Lung (tissue), 12 donors: Measurements from ENCODE around the gene NPNT. TPM values are rescaled to one million over a fixed set of nuclear protein-coding genes. Genes with fewer than 3 reads are reported as not detected.

ENCODE experiments used
- ATAC-seq: fragments of 200-7000 bp; cut with Tn5 transposase; one replicate; pipeline ENCODE4 v1.9.1; 2020; ENCODE audit warnings: moderate number of reproducible peaks; ENCODE audit not compliant: insufficient read depth, low FRiP score
- DNase-seq, 3 donors: peaks; one replicate each; pipeline ENCODE4 v3.0.0-alpha.2; 2013 to 2017
- H3K27ac ChIP-seq, 2 donors: one replicate each; pipeline ENCODE4 v1.5.1; 2013; ENCODE audit warnings: mild to moderate bottlenecking in 2 of 2, moderate library complexity in 2 of 2, control low read depth in 1 of 2, inconsistent platforms in 1 of 2, low read depth in 1 of 2, low read length in 1 of 2
- H3K27me3 ChIP-seq, 3 donors: one replicate each; pipeline ENCODE4 v1.5.1; 2013; ENCODE audit warnings: low read length in 2 of 3; ENCODE audit not compliant: control insufficient read depth in 3 of 3, insufficient read depth in 3 of 3
- H3K36me3 ChIP-seq, 4 donors: one replicate each; pipeline ENCODE4 v1.5.1; 2013; ENCODE audit warnings: low read length in 4 of 4, mild to moderate bottlenecking in 1 of 4, moderate library complexity in 1 of 4; ENCODE audit not compliant: control insufficient read depth in 4 of 4, insufficient read depth in 4 of 4
- H3K4me1 ChIP-seq, 5 donors: one replicate each; pipeline ENCODE4 v1.5.1; 2013; ENCODE audit warnings: low read length in 5 of 5, mild to moderate bottlenecking in 2 of 5, moderate library complexity in 1 of 5; ENCODE audit not compliant: control insufficient read depth in 5 of 5, insufficient read depth in 5 of 5
- H3K4me3 ChIP-seq: one replicate; pipeline ENCODE4 v1.5.1; 2013; ENCODE audit warnings: mild to moderate bottlenecking, control low read depth, moderate library complexity
- H3K9ac ChIP-seq, 2 donors: one replicate each; pipeline ENCODE4 v1.5.1; 2013; ENCODE audit warnings: low read length in 2 of 2, control low read depth in 1 of 2; ENCODE audit not compliant: insufficient read depth in 1 of 2
- H3K9me3 ChIP-seq, 4 donors: one replicate each; pipeline ENCODE4 v1.5.1; 2013; ENCODE audit warnings: low read length in 3 of 4, mild to moderate bottlenecking in 1 of 4, moderate library complexity in 1 of 4; ENCODE audit not compliant: control insufficient read depth in 4 of 4, insufficient read depth in 3 of 4
- CTCF ChIP-seq: IDR thresholded peaks from 2 replicates; pipeline ENCODE4 v1.5.1; 2012; ENCODE audit warnings: mild to moderate bottlenecking; ENCODE audit errors: control extremely low read depth, extremely low read depth
- WGBS, 2 donors: extraction: QIAGEN DNeasy Blood & Tissue Kit; methylation state at CpG; one replicate each; pipeline ENCODE4 v1.1.7; 2013; 5-methylcytosine and 5-hydroxymethylcytosine counted together
- polyA plus RNA-seq, 2 donors: library from polyadenylated mRNA; stranded (reverse); fragments of 200-250 nt; gene quantifications; one replicate each; pipeline ENCODE4 v1.2.1, GENCODE V29; 2013
- total RNA-seq, 2 donors: library from RNA; depleted of rRNA in 1 of 2; stranded (reverse); fragments of >200 nt in 1 of 2; gene quantifications; one replicate each; pipeline ENCODE4 v1.2.1, GENCODE V29; 2014 to 2021
- donor health status: control.
- donor health status: control.
- donor health status: Bipolar disorder and iron deficiency.
- donor health status: healthy.
- donor health status: DM: yes; HTN: yes; CAD: no.

NPNT gene
- total and polyA plus RNA-seq, 4 donors: 41.0 to 160 (median 150) TPM

- Histone ChIP-seq H3K27ac (no peak overlapping the region), H3K4me3 (no peak overlapping the region), H3K9me3 (no peaks in the 10 kb centered on the region), H3K4me1 (peaks cover 0 to 3% (median 0%) of the 10 kb centered on the region in 5 donors), H3K9ac (no peak overlapping the region), H3K36me3 (no peaks in the 10 kb centered on the region), H3K27me3 (no peaks in the 10 kb centered on the region)
- DNase-seq (no peak), ATAC-seq (no peak)
- TF ChIP-seq CTCF: no peak
- 84 to 93% methylated on average over 3 of the region's 3 CpGs for WGBS, 2 donors
Measured at GRCh38 chr4:105870963-105871362, 24.3 kb upstream of the NPNT start.

- H3K27ac ChIP-seq: no peak overlapping the region
- WGBS, 2 donors: 77 to 82% methylated on average over 2 of the region's 2 CpGs
- H3K36me3 ChIP-seq: no peaks in the 10 kb centered on the region
- DNase-seq (no peak), ATAC-seq (no peak)
- no peak overlapping the region for H3K9ac ChIP-seq
- no peaks in the 10 kb centered on the region for H3K27me3 ChIP-seq
- H3K4me1 ChIP-seq: peaks cover 0 to 3% (median 0%) of the 10 kb centered on the region in 5 donors
- TF ChIP-seq CTCF: no peak
- H3K4me3 ChIP-seq: no peak overlapping the region
- H3K9me3 ChIP-seq: no peaks in the 10 kb centered on the region
Measured at GRCh38 chr4:105871997-105872396, 23.3 kb upstream of the NPNT start.

- ATAC-seq: no peak
- DNase-seq: no peak
- Histone ChIP-seq H3K27ac (no peak overlapping the region), H3K9ac (no peak overlapping the region), H3K9me3 (peaks cover 0 to under 1% (median 0%) of the 10 kb centered on the region in 4 donors), H3K36me3 (no peaks in the 10 kb centered on the region), H3K4me3 (no peak overlapping the region), H3K27me3 (no peaks in the 10 kb centered on the region), H3K4me1 (peaks cover 0 to 7% (median 0%) of the 10 kb centered on the region in 5 donors)
- no peak for TF ChIP-seq CTCF
Measured at GRCh38 chr4:105875233-105875632, 20.0 kb upstream of the NPNT start.

GRCh38 chr4:105878668-105879067, 16.6 kb upstream of the NPNT start:
- Histone ChIP-seq H3K9ac (no peak overlapping the region), H3K36me3 (no peaks in the 10 kb centered on the region), H3K9me3 (peaks cover 0 to 3% (median 0%) of the 10 kb centered on the region in 4 donors), H3K4me3 (no peak overlapping the region), H3K27ac (no peak overlapping the region), H3K27me3 (no peaks in the 10 kb centered on the region), H3K4me1 (peaks cover 0 to 7% (median 0%) of the 10 kb centered on the region in 5 donors)
- 74 to 76% methylated on average over 2 of the region's 2 CpGs for WGBS, 2 donors
- TF ChIP-seq CTCF: no peak
- ATAC-seq: no peak
- no peak for DNase-seq
